ENCODE results near the gene SPINK8. TPM values are rescaled to one million over a fixed set of nuclear protein-coding genes. Genes with fewer than 3 reads are reported as not detected.

Gene SPINK8
- total RNA-seq, 1 donor from 2014 or later = not detected

- peaks cover 41% of the 10 kb centered on the region for H3K36me3 Mint-ChIP-seq (ENCODE audit: low read depth)
- intact Hi-C loops (cut with micrococcal nuclease) = loop anchor here (2.0 kb wide), 3 partner anchors 141 to 795 kb away; partner anchors contain the start of genes CCDC51, PFKFB4, QRICH1 and TMA7
- no peaks in the 10 kb centered on the region for H3K27me3 Mint-ChIP-seq
- no peaks in the 10 kb centered on the region for H3K9me3 Mint-ChIP-seq
- ChIA-PET POLR2A (interaction anchor here (0.5 to 2.7 kb wide), 11 partner anchors 12 to 1112 kb away, joined by 3 to 19 read pairs (median 4); partner anchors contain the start of genes CCDC51, CDC25A, IP6K2 and RHOA), CTCF (interaction anchor here (1.0 to 1.7 kb wide), 3 partner anchors 100 to 140 kb away, joined by 3 to 14 read pairs (median 4); partner anchors contain the start of genes CCDC51 and TMA7)
- H3K4me1 Mint-ChIP-seq = peaks cover 40% of the 10 kb centered on the region
- ATAC-seq (ENCODE audit: low read depth) = peak; percentile 38
- no peak for TF ChIP-seq CTCF (IDR thresholded peaks at IDR 0.05)
- peak overlapping the region; percentile 98 for H3K27ac Mint-ChIP-seq
- peak overlapping the region; percentile 97 for H3K4me3 Mint-ChIP-seq
- DNase-seq = peak; percentile 28
Observed at GRCh38 chr3:48299746-48300712, 33.4 kb downstream of the SPINK8 start.

- no peak for DNase-seq
- intact Hi-C loops (cut with micrococcal nuclease) = no loop called here
- CTCF ChIA-PET = no interaction called here
- TF ChIP-seq CTCF (IDR thresholded peaks at IDR 0.05) = no peak
- ATAC-seq (ENCODE audit: low read depth) = no peak
- POLR2A ChIA-PET = interaction anchor here (0.6 kb wide), 1 partner anchor 1407 kb away, joined by 5 read pairs; no protein-coding TSS in a partner anchor
- H3K36me3 Mint-ChIP-seq (ENCODE audit: low read depth) = peaks cover 69% of the 10 kb centered on the region
- peaks cover 29% of the 10 kb centered on the region for H3K4me1 Mint-ChIP-seq
- H3K9me3 Mint-ChIP-seq = no peaks in the 10 kb centered on the region
- no peak overlapping the region for H3K4me3 Mint-ChIP-seq
- no peak overlapping the region for H3K27ac Mint-ChIP-seq
- no peaks in the 10 kb centered on the region for H3K27me3 Mint-ChIP-seq
Observed at GRCh38 chr3:48297111-48297810, 36.2 kb downstream of the SPINK8 start.

GRCh38 chr3:48296699-48297098 lies 36.8 kb downstream of the SPINK8 start:
- no peak for TF ChIP-seq CTCF (IDR thresholded peaks at IDR 0.05)
- CTCF ChIA-PET = no interaction called here
- H3K27me3 Mint-ChIP-seq = no peaks in the 10 kb centered on the region
- POLR2A ChIA-PET = interaction anchor here (0.6 kb wide), 1 partner anchor 1406 kb away, joined by 5 read pairs; no protein-coding TSS in a partner anchor
- peaks cover 23% of the 10 kb centered on the region for H3K4me1 Mint-ChIP-seq
- H3K36me3 Mint-ChIP-seq (ENCODE audit: low read depth) = peaks cover 70% of the 10 kb centered on the region
- no peak overlapping the region for H3K27ac Mint-ChIP-seq
- no peak for DNase-seq
- H3K4me3 Mint-ChIP-seq = no peak overlapping the region
- intact Hi-C loops (cut with micrococcal nuclease) = no loop called here
- ATAC-seq (ENCODE audit: low read depth) = no peak
- no peaks in the 10 kb centered on the region for H3K9me3 Mint-ChIP-seq

- CTCF ChIA-PET = no interaction called here
- H3K9me3 Mint-ChIP-seq = peaks cover 2% of the 10 kb centered on the region
- no peaks in the 10 kb centered on the region for H3K27me3 Mint-ChIP-seq
- no peak for TF ChIP-seq CTCF (IDR thresholded peaks at IDR 0.05)
- H3K27ac Mint-ChIP-seq = no peak overlapping the region
- H3K36me3 Mint-ChIP-seq (ENCODE audit: low read depth) = peaks cover 78% of the 10 kb centered on the region
- no peak for ATAC-seq (ENCODE audit: low read depth)
- intact Hi-C loops (cut with micrococcal nuclease) = no loop called here
- POLR2A ChIA-PET = interaction anchor here (0.7 kb wide), 1 partner anchor 86 kb away, joined by 5 read pairs; no protein-coding TSS in a partner anchor
- H3K4me1 Mint-ChIP-seq = peaks cover 10% of the 10 kb centered on the region
- no peak overlapping the region for H3K4me3 Mint-ChIP-seq
- no peak for DNase-seq
Observed at GRCh38 chr3:48294611-48295263, 38.7 kb downstream of the SPINK8 start.
